ENCODE measurements around the gene APBB2.

The APBB2 gene

DNA sequence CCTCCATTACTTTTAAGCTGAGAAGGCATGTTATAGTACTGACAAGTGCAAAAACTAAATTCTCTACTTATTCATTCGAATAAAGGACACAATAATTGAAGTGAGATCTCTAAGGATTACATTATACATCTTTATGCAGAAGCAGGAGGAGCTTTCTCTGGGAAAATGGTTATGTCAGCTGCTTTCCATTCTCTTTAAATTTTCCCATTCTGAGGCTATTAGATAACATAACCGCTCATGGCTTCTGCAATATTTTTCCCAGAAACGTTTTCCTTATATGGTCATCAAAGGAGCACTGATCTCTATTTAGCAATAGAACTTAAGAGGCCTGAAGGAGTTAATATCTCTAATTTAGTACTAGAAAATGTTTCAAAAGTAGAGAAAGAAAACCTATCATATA lies 243.0 kb downstream of the APBB2 start:
- no peak for DNase-seq (ENCODE audit: low spot score)

DNA sequence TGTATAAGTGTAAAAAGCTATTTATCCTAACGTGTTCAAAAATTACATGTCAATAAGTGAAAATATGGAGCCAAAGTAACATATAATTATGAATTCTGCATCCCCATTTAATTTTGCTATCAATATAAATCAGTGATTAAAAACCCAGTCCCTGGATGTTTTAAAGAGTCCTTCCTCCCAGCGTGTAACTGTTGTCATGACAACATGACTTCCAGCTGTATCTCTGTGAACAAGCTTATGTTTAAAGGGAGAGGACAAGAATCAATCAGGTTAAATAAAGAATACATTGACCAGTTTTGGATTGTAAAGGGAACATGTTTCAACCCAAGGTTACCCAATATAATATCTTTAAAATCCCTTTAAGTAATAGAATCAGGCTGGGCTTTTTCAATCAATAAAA lies 244.8 kb downstream of the APBB2 start:
- DNase-seq (ENCODE audit: low spot score), result no peak

DNA sequence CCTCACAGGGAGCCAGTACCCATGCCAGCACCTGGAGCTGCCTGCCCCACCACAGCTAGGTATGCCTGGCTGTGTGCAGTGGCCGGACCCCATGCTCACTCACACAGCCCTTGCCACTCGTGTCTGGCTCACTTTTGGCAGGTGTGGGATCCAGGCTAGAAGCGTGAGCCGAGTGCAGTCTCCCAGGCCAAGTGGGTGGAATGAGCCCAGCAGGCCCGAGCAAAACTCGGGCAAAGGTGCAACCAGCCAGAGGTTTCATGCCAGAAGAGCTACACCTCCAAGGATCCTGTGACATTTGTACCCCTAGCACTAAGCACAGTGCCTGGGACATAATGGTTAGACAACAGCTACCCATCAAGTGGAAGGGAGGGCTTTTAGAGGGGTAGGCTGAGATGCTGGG lies 246.8 kb downstream of the APBB2 start:
- DNase-seq (ENCODE audit: low spot score), result no peak

DNA sequence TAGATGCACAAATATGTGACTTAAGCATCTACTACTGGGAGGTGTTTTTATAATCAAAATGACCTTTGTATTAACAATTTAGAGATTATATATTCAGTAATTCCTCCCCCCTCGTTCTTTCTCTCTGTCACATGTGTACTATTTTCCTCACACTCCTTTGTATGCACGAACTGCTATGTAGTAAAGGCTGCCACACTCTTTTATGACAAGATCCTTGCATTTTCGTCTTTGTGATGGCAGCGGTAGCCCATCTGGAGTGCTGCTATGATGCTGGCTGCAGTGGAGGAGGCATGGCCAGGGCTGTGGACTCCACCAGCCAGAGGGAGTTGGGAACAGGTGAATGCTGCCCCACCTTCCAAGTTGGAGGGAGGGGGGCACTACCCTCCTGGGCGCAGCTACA lies 248.3 kb downstream of the APBB2 start:
- DNase-seq (ENCODE audit: low spot score), result no peak

DNA sequence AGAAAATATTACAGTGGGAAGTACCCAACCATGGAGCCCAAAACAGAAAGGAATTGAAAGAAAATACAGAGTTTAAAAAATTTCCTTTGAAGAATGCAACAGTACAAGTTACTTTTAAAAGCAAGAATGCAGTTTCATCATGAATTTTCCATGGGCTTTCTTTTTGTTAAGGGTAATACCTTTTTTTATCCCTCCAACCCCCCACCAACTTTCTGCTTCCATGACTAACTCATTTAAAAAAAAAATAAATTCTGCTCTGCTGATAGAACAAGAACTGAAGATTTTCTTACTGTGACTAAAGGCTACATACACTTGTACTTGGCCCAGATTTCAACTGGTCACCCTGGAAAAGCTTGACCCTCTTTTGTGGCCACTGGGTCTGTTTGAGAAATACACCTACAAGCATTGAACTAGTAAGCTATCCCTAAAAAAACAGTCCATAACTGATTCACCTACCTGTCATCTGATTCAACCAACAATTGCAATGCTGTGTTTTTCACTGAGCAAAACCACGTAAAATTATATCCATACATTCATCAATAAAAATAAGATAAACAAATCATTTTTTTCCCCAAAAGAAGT lies 250.4 kb downstream of the APBB2 start:
- DNase-seq (ENCODE audit: low spot score), result no peak

DNA sequence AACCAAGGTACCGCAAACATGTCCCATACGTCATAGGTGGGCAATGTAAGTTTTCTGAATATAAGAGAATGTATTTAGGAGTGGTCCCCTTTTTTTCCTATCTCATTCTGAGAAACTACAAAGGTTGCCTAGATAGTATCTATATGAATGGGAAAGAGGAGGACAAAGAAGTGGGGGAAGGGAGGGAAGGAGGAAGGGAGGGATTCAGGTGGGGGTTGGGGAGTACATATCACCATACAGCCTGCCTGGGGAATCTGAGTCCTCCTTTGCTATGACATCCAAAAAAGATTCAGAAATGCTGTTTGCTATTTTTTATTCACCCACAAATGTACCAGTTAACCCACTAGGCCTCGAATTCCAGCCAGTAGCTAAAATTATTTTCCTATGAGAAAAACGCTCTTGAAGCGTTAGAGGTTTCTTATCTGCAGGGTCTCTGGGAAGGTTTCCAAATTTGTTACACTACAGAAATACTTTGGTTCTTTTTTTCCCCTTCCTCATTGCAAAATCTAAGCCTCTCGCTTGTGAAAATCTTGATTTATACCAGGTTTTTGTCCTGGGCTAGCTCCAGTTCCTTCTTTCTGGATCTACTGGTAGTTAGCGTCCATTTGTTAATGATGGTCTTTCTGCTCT lies 251.7 kb downstream of the APBB2 start:
- no peak for DNase-seq (ENCODE audit: low spot score)

DNA sequence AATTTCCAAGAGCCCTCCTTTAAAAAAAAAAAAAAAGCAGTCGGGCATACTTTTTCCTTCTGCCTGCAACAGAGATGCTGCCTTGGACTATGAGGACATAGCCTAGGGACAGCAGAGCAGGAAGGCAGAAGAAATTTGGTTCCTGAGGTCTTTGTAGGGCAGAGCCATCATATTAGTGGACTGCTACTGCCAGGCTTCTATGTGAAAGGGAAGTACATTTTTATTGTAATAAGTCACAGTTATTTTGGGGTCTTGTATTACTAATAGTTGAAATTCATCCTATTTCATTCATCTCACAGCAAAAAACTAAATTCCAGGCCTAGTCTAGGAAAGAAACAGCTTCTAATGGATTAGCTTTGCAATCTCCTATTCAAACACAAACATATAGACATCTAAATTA lies 253.4 kb downstream of the APBB2 start:
- DNase-seq (ENCODE audit: low spot score), result no peak

DNA sequence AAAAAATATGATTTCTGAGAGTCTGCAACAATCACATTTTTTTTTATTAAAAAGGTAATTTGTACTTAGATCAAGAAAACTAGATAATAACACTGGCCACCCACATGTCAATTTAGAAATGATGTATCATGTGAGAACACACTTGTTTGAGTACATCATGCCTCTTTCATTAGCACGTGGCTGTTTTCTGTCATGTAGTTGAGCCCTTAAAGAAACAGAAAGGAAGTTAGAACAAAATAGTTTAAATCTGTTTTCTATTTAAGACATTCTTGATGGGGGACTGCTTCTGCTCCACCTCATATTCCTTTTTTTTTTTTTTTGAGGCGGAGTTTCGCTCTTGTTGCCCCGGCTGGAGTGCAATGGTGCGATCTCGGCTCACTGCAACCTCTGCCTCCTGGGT lies 257.1 kb downstream of the APBB2 start:
- no peak for DNase-seq (ENCODE audit: low spot score)

DNA sequence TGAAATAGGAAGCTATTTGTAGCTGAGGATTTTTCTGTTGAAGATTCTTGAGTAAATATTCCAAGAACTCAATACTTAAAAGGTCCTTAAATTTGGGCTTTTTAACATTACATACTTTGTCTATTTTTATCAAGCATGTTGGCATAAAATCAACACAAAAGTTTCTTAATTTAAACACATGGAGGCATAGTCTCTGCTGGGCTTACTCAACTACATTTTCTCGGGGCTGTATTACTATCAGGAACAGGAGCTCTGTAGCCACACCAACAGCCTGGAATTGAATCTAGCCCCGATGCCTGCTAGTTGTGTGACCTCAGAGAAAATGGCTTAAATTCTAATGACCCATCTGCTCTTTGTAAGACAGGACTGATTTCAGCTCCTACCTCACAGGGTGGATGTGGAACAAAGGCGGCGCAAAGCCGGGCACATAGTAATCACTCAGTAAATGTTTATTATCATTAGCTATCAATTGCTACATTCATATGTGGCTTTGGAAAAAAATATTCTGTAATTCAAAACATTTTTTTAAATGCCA lies 257.6 kb downstream of the APBB2 start:
- no peak for DNase-seq (ENCODE audit: low spot score)

DNA sequence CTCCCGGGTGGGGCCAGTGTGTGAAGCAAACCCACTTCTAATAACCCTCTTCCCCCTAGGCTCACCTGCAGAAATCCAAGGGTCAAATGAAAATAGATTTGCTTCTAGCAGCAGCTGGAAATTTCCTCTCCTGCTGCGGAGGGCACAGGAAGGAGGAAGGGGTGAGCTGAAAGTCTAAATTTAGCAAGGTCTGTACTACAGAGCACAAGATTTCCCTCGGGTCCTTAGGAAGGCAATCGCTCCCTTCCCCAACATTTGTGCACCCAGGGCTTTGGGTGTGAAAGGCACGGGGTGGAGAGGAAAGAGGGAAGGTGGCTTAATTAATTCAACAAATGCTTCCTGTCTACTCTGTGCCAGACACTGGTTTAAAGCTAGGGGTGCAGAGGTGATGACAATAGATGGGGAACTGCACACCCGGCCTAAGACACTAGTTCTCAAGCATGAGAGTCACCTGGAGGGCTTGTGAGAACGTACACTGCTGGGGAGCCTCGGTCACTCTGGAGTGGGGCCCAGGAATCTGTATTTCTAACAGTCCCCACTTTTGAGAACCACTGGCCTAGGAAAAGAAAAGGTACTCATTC lies 260.2 kb downstream of the APBB2 start:
- no peak for DNase-seq (ENCODE audit: low spot score)

DNA sequence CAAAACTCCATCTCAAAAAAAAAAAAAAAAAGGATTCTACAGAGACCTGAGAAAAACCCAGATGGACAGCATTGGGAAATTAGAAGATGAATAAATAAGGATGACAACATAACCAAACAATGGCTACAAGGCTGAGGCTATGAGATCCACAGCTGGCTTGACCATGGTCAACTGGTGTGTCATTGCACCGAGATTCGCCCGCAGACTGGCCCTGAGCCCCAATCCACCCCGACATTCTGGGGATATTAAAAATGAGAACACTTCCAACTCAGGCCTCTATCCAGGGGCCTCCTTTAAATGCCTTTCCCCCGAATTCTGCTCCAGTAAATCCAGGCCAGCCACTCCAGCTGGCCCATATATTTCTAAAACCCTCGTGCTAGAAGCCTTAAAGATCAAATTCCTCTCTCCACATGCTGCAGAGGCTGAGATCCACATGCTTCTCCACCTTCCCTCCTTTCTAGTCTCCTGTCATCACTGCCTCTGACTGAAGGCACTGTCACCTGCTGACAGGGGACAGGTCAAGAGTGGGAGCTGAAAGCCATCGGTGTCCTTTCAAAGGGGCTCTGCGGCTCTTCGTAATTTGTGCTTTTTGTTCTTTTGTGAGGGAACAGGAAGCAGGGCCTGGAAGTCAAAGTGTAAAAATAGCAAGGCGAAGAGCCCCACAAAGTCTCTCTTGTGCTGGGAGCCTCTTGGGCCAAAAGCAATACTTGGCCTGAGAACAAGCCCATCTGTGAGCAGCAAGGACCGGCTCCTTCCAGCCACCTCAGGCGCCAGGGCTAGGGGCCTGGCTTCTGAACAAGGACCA lies 260.9 kb downstream of the APBB2 start:
- no peak for DNase-seq (ENCODE audit: low spot score)

DNA sequence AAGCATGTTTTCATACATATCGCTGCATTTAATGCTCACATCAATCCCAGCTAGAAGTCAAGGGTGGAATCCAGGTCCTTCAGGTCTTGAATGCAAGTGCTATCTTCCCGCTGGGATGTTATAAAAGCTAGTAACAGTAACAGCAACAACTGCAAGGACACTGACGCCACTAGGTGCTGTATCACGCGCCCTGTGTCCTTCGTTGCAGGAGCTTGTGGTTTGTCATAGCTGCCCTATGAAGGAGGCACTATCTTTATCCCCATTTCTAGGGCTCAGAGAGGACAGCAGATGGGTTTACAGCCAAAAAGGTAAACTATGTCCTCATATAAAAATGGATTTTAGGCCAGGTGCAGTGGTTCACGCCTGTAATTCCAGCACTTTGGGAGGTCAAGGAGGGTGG lies 261.7 kb downstream of the APBB2 start:
- DNase-seq (ENCODE audit: low spot score), result no peak

DNA sequence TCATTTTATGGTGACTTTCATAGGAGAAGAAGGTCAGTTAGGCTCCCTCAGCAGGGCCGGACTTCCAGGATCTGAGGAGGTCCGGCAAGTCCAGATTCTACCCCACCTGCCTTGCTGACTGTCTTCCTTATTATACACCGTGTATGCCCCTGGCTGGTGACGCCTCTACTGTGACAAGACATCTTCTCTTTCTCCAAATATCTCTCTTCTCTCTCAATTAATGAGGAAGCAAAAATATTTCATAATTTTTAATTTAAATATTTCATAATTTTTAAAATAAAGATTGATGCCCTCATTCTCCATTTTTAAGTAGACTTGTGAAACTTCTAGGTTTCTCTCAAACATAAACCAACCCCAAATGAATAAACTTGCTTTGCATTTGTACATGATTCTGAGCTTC lies 262.1 kb downstream of the APBB2 start:
- DNase-seq (ENCODE audit: low spot score), result no peak

DNA sequence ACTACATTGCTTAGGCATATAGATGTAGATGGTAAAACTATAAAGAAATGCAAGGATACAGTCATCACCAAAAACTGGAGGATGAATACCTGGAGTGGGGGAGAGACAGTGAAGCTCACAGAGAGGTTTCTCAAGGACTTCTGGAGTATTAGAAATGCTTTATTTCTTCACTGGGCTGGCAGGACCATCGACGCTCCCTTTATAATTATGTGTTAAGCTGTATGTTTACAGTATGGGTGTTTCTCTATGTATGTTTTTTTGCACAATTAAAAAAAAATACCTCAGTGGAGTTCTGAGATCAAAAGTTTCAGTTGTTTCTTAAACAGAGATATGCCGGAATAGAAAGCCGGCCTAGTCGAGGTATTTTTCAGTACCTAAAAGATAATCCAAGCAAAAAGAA lies 263.3 kb downstream of the APBB2 start:
- DNase-seq (ENCODE audit: low spot score), result no peak

DNA sequence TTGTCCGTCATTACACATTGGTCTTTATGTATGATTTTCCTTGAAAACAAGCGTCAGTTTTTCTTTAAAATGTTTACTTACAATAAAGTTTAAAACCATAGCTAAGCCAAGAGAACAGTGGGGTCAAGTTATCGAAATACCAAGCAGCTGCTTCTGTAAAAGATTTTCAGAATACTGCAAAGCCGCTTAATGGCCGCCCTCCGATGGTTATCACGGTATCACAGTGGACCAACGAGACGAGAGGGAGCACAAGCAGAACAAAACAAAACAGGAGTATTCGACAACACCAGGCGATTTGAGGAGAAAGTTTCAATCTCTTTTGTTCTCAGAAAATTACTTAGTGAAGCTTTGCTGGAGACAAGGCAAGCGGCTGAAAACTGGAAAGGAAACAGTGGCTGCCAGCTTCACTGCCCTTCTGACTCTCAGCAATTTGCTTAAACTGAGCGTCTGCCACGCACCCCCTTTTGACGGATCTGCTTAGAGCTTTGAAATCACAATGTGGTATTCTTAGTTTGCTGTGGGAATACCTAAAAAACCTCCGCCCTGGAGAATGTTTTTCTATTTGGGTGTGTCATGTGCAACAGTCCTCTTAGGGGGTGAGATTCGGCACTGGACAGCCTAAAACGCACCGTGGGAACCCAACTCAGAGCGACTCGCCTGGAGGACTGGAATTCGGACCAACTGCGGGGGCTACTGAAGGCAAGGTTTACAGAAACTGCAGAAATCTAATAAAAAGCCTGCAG lies 264.8 kb downstream of the APBB2 start:
- DNase-seq (ENCODE audit: low spot score), result no peak

DNA sequence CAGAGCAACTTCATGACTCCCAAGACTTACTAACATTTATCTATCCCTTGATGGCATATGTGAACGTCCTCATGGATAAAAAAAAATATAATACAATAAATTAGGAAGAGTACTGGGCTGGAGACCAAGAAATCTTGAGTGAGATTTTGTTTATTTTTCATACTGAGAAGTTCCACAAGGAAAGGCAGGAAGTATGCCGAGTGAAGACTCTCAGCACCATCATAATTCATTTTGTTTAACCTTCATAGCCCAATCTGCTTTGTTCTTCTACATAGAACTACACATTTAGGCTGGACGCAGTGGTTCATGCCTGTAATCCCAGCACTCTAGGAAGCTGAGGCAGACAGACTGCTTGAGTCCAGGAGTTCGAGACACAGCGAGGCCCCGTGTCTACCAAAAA lies 266.3 kb downstream of the APBB2 start:
- DNase-seq (ENCODE audit: low spot score), result no peak

DNA sequence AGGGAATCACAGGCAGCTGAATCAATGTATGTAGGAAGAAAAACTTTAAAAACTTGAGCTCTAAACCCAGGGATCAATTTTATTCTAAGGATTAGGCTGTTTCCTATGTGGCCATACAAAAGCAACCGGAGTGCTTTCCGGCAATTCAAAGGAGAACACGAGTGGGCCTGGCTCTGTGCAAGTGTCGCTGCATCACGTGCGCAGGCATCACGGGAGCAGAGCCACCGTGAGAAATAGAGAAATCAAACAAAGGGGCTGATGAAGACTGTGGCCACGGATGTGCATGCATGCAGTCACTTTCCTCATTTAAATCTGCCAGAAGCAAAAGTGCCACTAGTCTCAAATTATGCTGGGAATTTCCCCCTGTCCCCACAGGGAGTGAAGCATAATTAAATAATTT lies 267.7 kb downstream of the APBB2 start:
- DNase-seq (ENCODE audit: low spot score), result no peak

DNA sequence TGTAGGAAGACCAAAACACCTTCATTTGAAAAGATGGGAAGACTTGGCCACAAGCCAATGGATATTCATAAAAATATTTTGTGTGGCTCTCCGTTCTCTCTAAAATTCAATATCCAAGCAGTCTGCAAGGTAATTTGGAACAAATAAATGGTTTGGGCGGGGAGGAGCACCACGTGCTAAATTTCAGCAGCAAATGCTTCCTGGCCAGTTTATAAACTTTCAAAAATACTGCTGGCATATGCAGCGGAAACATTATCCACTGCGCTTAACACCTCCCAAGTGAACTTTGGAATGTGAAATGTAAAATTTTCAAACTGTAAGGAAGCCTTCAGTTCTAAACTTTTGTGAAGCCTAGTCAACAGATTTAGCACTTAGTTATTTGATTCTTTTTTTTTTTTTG lies 273.6 kb downstream of the APBB2 start:
- DNase-seq (ENCODE audit: low spot score), result no peak

DNA sequence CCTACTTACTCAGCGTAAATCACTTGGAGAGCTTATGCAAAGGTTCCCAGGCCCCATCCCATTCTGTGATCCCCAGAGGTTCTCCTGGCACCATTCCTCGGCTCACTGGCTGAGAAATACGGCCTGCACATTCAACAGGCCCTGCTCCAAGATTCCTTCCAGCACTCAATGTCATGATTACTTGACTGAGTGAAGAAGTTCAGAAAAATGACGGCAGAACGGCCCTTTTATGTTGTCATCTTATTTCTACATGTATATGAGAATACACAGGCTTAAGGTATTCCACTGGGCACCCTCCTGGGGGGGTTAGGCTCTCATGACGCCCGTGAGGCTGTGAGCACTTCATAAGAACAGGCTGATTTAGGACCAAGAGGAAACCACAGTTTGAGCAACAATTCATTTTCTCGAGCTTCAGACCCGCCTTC lies 274.0 kb downstream of the APBB2 start:
- no peak for DNase-seq (ENCODE audit: low spot score)

DNA sequence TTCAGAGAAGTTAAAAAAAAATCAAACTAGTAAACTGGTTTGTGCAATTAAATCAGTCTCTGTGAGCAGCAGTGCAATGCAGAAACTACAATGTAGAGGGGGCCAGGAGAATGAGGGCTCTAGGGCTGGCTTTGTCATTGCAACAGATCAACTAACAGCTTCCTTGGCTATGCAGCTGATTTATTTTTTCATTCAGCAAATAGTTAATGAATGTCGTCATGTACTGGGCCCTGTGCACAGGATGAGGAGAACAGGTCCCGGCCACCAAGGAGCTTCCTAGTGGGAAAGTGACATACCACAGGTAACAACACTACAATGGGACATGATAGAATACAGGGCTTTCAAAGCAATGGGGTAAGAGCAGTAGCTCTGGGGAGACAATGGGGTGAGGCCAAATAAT lies 274.5 kb downstream of the APBB2 start:
- no peak for DNase-seq (ENCODE audit: low spot score)

DNA sequence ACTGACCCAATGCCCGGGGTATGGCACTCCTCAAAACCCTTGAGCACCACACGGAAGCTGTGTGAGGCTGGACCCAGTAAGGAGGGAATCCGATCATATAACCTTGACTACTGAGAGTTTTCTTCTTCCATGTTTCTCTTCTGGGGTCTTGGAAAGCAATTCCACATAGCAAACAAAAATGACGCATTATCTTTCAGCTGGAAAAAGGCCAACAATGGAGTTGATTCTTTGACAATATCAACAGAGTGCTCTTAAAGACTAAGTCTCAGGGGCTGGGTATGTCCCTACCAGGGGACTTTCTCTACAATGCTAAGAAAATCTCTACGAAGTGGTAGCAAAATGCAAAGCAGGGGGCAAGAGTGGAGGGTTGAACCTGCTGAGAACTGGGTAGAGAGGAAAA lies 276.0 kb downstream of the APBB2 start:
- DNase-seq (ENCODE audit: low spot score), result no peak

DNA sequence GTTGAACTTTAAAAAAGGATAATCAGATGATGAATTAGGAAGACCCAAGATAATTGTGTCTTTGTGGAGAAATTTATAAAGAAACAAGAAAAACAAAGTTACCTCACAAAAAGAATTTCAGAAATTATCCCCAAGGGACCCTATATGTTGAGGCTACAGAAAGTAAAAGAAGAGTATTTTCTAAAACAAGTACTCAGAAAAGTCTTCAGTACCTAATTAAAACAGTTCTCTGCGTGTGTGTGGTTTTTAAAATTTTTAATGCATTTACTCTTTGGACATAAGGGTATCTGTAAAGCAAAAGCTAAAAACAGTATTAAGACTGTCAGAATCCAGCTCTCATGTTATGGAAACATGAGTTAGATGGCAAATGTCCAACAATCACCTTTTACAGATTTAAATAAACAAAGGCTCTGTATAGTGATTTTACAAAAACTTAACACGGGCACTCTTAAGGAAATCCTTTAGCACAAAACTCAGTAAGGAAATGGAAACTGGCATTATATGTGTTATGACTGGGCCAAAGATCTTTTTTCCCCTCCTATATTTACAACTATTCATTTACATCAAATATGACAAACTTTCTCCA lies 277.1 kb downstream of the APBB2 start:
- DNase-seq (ENCODE audit: low spot score), result no peak

All from CD4-positive, alpha-beta T cell treated with Interleukin-15 for 4 hours (primary cell).